GM10266 (cell line): ENCODE measurements around the gene KIF12.

Experiments
- DNase-seq: peaks from one replicate; pipeline ENCODE4 v3.0.0; 2012; ENCODE audit errors: extremely low spot score
- CTCF ChIP-seq: IDR thresholded peaks from 2 replicates; pipeline ENCODE4 v1.5.1; 2012; ENCODE audit warnings: mild to moderate bottlenecking, low read depth; ENCODE audit not compliant: control insufficient read depth, insufficient read depth; ENCODE audit errors: missing control alignments

KIF12 gene

GRCh38 chr9:114058688-114059046, 40.4 kb downstream of the KIF12 start:
- DNase-seq, result no peak
- TF ChIP-seq CTCF, result no peak

- TF ChIP-seq CTCF, result no peak
- DNase-seq, result no peak
Observed at GRCh38 chr9:114057161-114057885, 41.8 kb downstream of the KIF12 start.

GRCh38 chr9:114056527-114056926, 42.6 kb downstream of the KIF12 start:
- no peak for TF ChIP-seq CTCF
- no peak for DNase-seq

- no peak for TF ChIP-seq CTCF
- DNase-seq, result no peak
Observed at GRCh38 chr9:114055894-114056293, 43.2 kb downstream of the KIF12 start.

- no peak for TF ChIP-seq CTCF
- no peak for DNase-seq
Observed at GRCh38 chr9:114055061-114055460, 44.0 kb downstream of the KIF12 start.

- no peak for DNase-seq
- no peak for TF ChIP-seq CTCF
Observed at GRCh38 chr9:114054191-114054690, 44.9 kb downstream of the KIF12 start.

- no peak for DNase-seq
- no peak for TF ChIP-seq CTCF
Observed at GRCh38 chr9:114053246-114054005, 45.7 kb downstream of the KIF12 start.
